Renal cortex interstitium (tissue), 11 donors: ENCODE results near the gene ENO2. TPM values are rescaled to one million over a fixed set of nuclear protein-coding genes. Genes with fewer than 3 reads are reported as not detected.
"Not testable (repeated sequence)": the region's sequence is repeated elsewhere in the genome, so short reads cannot be mapped to it uniquely, and the experiment has no call there.

Experiments used
- DNase-seq, 11 donors: peaks; one replicate each; pipeline ENCODE4 v3.0.0-alpha.2; 2013; ENCODE audit warnings: low read depth in 9 of 11, low spot score in 4 of 11; ENCODE audit errors: extremely low read depth in 1 of 11
- polyA plus RNA-seq, 3 donors: library from polyadenylated mRNA; unstranded; fragments of 120-200 nt; gene quantifications; one replicate each; pipeline ENCODE4 v1.2.1, GENCODE V29; 2013; ENCODE audit not compliant: insufficient read length in 3 of 3

ENO2 gene
- polyA plus RNA-seq, 3 donors, result 12.7 to 25.7 (median 13.5) TPM

DNA sequence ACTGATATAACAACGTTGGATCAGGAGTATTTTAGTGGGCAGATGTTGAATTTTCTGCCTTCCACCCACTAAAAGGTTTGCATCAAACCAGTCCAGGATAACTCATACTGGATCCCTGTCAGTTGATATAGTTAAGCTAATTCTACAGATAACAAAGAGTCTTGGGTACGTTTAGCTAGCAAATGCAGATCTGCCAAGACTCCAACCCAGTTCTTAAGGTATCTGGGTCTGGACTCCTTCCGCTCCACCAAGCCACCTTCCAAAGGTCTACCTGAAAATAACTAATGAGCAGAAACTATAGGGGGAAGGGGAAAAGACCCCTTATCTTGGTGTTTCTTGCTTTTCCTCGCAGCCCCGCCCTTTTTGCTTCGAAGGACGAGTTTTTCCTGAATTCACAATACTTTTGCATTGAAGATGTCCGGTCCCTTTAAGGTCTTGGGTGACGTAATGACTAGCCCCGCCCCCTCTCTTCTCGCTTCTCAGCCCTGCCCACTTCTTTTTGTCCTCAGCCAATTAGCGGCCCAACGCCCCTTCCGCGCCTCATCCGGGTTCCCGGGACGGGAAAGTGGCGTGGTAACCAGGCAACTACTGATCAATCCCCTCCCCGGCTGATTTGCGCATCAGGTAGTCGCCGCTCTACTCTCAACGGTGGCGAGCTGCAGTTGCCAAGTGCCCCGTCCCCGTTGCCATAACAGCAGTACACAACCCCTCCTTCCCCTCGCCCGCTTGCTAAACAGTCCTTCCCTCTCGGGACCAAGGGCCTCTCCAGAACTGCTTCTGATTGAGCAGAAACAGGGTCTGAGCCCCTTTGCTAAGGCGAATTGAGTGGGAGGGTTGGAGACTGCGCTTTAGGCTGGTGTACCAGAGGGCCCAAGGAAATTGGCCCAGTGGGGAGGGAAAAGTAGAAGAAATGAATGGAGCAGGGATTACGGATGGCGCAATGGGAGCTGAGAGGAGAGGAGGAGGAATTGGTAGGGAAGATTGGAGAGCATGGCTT is 9.8 kb upstream of the ENO2 start, which contains the start of gene LRRC23:
TSS of gene LRRC23 (plus strand) at position 543 of the 997 bp plus-strand sequence. CDS start 812 bp downstream, outside the sequence.
- DNase-seq, result peak in 10 of 11 donors; percentile 93 to 98 (median 96)

DNA sequence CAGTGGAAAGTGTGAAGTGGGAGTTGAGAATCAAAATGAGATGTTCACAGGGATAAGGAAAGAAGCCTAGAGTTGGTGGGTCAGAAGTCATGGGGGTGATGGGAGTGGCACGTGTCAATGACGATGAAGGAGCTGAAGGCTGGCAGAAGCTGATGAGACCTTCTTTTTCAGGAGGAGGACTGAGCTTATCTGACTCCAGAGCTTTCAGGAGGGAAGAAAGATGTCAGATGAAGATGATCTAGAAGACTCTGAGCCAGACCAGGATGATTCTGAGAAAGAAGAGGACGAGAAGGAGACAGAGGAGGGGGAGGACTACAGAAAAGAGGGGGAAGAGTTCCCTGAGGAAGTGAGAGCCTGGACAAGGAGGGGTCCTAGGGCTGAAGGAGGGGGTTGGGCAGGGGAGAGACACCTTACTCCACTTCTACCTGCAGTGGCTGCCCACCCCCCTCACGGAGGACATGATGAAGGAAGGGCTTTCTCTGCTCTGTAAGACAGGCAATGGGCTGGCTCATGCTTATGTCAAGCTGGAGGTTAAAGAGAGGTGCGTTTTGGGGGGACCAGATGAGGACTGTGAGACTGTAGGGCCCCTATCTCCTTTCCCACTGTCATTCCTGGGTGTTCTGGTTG is 8.9 kb upstream of the ENO2 start:
- no peak for DNase-seq

DNA sequence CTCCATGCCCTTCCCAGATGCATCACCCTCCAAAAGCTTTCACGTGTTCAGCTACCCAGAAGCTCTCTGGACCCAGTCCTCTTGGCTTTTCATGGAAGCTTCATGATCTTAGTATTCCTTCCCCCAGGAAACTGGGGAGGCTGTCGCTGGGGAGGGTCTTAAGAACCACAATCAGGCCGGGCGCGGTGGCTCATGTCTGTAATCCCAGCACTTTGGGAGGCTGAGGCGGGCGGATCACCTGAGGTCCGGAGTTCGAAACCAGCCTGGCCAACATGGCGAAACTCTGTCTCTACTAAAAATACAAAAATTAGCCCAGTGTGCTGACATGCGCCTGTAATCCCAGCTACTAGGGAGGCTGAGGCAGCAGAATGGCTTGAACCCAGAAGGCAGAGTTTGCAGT is 6.2 kb upstream of the ENO2 start:
- not testable (repeated sequence) for DNase-seq

DNA sequence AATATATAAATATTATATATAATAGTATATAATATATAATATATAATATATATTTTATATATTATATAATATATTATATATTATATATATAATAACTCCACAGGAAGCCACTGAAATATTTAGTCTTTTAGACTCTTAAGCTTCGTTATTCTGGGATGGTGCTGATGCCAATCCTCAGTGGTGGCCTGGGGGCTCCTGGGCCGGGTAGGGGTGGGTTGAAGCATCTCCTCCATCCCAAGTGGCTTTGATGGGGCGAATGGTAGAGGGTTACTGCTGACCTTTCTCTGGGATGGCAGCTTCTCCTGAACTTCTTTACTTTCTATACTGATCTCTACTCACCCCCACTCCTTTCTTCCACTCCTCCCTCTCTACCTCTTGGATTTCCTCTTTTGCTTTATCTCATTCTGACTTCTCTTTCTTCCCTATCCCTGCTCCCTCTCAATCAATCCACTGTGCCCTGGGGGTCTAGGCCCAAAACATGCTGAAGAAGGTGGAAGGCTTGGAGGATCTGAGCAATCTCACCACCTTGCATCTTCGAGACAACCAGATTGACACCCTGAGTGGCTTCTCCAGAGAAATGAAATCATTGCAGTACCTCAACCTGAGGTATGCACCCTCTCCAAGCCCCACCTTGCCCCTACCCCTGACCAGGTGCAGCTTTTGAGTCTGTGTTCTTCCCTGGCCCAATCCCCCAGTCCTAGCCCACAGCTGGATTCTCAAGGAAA is 4.8 kb upstream of the ENO2 start:
- DNase-seq, result no peak

DNA sequence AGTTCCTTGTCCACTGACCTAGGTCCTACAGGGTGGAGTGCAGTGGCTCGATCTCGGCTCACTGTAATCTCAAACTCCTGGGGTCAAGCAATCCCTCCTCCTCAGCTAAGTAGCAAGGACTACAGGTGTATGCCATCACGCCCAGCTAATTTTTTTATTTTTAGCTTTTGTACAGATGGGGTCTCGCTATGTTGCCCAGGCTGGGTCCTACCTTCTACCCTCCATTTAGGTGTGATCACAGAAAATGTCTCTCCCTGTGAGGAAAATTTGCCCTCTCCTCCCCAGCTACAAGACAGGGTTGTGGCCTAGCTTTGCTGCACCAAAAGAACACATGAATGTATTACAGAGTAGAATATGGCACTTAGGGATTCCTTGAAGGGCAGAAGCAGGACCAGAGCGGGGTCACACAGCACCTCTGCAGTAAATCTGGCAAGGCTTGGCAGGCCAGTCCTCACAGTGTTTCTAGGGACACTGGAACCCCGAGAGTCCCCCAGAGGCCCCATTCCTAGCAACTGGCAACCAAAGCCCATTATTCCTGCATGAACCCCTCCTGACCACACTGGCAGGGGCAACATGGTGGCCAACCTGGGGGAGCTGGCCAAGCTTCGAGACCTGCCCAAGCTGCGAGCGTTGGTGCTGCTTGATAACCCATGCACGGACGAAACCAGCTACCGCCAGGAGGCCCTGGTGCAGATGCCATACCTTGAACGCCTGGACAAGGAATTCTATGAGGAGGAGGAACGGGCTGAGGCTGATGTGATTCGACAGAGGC is 2.0 kb upstream of the ENO2 start:
- peak in 1 of 11 donors; percentile 16 for DNase-seq

DNA sequence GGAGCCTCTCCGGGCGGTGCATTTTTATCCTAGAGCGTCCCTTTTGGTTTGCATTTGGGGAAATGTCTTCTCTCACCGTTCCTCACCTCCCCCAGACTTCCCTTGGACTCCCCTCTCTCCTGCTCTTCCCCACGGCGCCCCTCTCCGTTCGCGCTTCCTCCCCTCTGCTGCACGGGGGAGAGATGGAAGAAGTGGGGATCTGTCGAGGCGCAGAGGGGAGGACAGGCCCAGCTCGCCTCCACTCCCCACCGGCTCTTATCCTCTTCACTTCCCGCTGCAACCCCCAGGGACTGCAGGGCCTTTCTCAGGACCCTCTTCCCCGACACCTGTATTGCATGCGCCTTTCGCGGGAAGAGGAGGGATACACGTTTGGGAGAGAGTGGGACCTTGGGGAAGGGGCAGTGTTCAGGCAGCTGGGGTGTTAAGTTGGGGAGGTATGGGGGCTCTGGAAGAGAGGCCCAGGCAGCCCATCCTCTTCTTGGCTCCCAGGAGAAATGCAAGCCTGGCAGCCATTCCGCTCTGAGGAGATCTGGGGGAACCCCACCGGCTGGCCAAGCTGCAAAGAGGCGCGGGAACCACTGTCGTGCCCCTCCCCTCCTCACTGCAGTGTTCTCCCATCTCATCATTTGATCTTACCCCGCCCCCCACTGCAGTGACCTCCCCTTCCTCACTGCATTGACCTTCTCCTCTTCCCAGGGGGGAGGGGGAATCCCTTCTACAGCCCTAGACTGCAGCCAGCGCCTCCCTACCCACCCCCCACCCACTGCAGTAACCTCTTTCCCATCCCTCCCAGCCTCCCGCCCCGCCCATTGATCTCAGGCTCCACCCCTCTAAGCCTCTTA is 788 bp downstream of the ENO2 start:
- no peak for DNase-seq

DNA sequence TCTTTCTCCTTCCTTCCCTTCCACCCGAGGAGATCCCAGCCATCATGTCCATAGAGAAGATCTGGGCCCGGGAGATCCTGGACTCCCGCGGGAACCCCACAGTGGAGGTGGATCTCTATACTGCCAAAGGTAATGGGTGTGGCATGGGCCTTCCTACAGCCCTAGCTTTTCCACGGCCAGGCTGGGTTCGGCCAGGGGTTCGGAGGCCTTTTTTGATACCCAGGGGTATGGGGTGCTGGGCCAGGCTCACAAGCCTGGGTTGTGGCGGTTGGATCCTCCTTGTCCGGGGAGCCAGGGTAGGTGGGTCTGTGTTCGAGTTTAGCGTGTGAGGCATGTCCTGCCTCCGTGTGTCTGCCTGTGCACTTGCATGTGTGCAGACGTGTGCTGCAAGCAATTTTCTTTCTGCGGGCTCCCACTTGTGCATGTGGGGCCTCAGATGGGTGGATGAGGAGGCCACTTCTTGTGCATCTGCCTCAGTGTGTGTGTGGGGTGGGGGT is 1.5 kb downstream of the ENO2 start:
- no peak for DNase-seq

DNA sequence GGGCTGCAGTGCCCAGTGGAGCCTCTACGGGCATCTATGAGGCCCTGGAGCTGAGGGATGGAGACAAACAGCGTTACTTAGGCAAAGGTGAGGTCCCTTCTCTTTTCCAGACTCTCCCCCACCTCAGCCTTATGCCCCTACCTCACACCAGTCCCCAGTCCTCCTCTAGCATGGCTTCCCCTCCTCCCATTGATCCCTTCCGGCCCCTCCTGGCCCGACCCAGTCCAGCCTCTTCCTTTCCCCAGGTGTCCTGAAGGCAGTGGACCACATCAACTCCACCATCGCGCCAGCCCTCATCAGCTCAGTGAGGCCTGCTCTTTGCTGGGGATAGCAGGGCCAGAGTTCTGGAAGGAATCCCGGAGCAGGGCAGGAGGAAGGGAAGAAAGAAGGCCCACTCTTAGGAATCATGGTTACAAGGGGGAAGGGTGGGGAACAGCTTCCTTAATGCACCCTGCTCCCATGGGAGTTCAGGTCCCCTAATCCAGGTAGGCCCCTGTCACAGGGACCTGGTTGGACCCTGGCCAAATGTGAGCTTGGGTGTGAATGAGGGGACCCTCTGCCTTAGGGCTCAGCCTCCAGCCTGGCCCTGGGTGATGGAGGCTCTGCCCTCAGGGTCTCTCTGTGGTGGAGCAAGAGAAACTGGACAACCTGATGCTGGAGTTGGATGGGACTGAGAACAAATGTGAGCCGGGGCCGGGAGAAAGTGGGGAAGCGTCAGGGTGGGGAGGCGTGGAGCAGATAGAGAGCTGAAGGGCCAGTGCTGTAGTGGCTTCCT is 2.2 kb downstream of the ENO2 start:
- DNase-seq, result no peak

DNA sequence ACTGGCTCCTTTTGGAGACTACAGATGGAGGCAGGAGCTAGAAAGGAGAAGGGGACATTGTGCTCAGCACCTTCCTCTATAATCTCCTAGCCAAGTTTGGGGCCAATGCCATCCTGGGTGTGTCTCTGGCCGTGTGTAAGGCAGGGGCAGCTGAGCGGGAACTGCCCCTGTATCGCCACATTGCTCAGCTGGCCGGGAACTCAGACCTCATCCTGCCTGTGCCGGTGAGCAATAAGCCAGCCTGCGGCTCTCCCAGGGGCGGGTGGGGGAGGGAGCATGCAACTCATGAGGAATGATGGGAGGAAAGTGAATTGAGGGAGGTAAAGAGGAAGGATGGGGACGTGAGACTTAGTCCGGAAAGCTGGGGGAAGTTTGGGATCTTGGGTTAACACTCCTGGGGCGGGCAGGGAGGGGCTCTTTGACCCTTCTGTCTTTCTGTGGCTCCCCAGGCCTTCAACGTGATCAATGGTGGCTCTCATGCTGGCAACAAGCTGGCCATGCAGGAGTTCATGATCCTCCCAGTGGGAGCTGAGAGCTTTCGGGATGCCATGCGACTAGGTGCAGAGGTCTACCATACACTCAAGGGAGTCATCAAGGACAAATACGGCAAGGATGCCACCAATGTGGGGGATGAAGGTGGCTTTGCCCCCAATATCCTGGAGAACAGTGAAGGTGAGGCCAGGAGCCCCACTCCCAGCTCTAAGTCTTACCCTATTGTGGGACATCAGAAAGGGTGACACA is 3.3 kb downstream of the ENO2 start:
- no peak for DNase-seq

DNA sequence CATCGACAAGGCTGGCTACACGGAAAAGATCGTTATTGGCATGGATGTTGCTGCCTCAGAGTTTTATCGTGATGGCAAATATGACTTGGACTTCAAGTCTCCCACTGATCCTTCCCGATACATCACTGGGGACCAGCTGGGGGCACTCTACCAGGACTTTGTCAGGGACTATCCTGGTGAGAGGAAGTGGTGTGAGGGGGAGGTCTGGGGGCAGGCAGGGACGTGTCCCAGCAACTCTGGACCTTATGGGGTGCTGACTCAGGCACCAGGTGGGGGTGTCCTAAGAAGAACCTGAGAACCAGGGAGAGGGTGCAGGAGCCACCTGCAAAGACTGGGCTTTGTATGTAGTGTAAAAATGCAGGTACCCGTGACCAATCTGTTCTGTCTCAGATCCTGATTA is 5.2 kb downstream of the ENO2 start:
- DNase-seq, result no peak

DNA sequence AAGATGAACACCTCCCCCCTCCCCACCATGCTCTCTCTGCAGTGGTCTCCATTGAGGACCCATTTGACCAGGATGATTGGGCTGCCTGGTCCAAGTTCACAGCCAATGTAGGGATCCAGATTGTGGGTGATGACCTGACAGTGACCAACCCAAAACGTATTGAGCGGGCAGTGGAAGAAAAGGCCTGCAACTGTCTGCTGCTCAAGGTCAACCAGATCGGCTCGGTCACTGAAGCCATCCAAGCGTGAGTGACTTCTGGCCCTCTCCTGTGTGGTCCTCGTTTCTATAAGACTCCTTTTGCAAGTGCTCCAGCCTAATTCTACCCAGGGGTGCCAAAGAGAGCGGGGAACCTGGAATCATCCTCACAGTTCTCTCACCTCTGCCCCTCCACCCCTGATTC is 7.2 kb downstream of the ENO2 start:
- DNase-seq, result no peak

DNA sequence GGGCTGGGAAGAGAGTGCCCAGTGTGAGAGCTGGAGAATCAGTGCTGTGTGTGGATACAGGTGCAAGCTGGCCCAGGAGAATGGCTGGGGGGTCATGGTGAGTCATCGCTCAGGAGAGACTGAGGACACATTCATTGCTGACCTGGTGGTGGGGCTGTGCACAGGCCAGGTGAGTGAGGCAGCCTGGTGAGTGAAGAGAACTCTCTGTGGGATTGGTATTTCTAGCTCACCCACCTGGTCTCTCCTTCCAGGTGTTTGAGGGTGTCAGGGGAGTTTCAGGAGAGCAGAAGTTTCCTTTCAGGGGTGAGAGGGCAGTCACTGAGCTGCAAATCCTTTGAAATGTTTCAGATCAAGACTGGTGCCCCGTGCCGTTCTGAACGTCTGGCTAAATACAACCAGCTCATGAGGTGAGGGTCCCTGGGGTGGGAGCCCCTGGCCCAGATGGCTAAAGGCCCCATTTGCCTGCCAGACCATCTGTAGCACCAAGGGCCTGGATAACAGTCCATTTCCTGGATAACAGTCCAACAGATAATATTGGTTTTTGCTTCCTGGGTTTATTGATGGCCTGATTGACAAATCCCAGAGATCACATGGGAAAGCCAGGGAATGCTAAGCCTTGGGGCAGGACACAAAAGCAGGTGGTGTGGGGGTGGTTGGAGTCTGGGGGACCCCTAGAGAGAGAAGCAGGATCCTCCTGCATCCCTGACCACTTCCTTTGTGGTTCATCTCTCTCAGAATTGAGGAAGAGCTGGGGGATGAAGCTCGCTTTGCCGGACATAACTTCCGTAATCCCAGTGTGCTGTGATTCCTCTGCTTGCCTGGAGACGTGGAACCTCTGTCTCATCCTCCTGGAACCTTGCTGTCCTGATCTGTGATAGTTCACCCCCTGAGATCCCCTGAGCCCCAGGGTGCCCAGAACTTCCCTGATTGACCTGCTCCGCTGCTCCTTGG is 7.9 kb downstream of the ENO2 start:
- no peak for DNase-seq

DNA sequence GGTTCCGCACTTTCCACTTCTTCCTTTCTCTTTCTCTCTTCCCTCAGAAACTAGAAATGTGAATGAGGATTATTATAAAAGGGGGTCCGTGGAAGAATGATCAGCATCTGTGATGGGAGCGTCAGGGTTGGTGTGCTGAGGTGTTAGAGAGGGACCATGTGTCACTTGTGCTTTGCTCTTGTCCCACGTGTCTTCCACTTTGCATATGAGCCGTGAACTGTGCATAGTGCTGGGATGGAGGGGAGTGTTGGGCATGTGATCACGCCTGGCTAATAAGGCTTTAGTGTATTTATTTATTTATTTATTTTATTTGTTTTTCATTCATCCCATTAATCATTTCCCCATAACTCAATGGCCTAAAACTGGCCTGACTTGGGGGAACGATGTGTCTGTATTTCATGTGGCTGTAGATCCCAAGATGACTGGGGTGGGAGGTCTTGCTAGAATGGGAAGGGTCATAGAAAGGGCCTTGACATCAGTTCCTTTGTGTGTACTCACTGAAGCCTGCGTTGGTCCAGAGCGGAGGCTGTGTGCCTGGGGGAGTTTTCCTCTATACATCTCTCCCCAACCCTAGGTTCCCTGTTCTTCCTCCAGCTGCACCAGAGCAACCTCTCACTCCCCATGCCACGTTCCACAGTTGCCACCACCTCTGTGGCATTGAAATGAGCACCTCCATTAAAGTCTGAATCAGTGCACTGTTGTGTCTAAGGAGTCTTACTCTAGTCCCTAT is 8.8 kb downstream of the ENO2 start:
- DNase-seq, result no peak

DNA sequence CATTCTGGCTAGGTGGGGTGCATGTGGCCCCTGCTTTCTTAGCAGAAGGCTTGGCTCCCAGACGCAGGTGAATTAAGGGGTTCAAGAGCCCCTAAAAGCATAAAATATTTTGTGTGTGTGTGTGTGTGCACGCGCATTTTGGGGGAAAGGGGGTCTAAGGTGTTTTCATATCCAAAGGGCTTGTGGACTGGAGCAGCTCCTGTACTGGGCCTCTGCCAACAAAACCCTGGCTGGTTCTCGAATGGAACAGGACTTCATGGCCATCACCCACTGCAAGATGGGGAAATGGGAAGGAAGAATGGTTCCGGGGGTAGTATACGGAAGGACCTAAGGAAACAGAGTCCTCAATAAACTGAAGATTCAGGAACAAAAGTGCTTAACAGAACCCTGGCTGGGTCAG is 9.5 kb downstream of the ENO2 start:
- DNase-seq, result no peak

DNA sequence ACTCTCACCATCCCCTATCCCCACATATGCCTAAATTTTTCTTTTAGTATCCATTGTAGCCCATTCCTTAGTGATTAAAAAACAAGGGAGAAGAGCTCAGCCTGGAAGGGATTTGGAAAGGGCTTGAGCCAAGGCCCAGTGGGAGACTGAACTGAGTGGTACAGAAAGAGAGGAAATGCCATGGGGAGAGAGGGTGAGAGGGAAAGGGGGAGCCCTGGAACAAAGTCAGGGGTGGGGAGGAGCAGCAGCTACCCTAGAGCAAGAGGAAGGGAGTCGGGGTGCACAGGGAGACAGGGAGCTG is 10.8 kb downstream of the ENO2 start:
- no peak for DNase-seq
